Activated T-cell treated with anti-CD3 and anti-CD28 coated beads, Interleukin-2, amount 50 U/mL, for 4 hours (primary cell): ENCODE results near the gene CPXM1. TPM values are rescaled to one million over a fixed set of nuclear protein-coding genes. Genes with fewer than 3 reads are reported as not detected.

ENCODE experiments used
- ATAC-seq, 2 donors: fragments of 200-7000 bp; cut with Tn5 transposase; one replicate each; pipeline ENCODE4 v1.10.0; 2021
- DNase-seq: peaks from one replicate; pipeline ENCODE4 v3.0.0-alpha.2; 2020
- H3K27me3 Mint-ChIP-seq: one replicate; pipeline ENCODE4 v1.8.0; 2021; ENCODE audit warnings: low read depth, mixed read lengths
- H3K36me3 Mint-ChIP-seq: one replicate; pipeline ENCODE4 v1.8.0; 2022; ENCODE audit warnings: mixed read lengths; ENCODE audit not compliant: insufficient read depth
- H3K4me1 Mint-ChIP-seq: one replicate; pipeline ENCODE4 v1.8.0; 2021; ENCODE audit warnings: low read depth, mixed read lengths
- H3K4me3 Mint-ChIP-seq: one replicate; pipeline ENCODE4 v1.8.0; 2021; ENCODE audit warnings: mild to moderate bottlenecking, moderate library complexity, mixed read lengths
- H3K9me3 Mint-ChIP-seq: one replicate; pipeline ENCODE4 v1.8.0; 2021; ENCODE audit warnings: mixed read lengths
- total RNA-seq, 3 donors: library from RNA; stranded (reverse); gene quantifications; one replicate each; pipeline ENCODE4 v1.2.1, GENCODE V29; 2021

The CPXM1 gene
- total RNA-seq, 3 donors from 2014 or later, result 0.95 to 3.8 (median 0.98) TPM

DNA sequence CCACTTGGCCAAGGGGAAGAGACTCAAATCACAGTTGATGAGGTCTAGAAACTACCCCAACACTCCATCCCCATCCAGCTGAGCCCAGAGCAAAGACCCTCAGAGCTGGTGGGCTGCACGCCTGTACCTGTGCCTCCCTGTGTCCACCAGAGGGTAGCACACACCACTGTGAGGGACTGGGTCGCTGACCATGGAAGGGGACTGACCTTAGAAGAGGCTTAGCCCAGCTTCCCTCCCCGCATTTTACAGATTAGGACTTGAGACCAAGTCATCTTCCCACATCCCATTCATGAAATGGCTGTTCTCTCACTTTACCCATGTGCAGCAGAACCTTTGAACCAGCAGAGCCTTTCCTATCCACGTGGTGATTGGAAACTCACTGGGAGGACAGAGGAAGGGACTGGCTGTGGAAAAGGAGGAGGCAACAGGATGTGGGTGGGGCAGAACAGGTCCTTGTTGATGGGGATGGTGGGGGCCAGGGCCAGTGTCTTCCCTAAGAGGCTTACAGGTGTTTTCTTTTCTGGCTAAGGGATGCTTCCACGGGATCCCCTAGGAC lies 44.3 kb downstream of the CPXM1 start:
- no peaks in the 10 kb centered on the region for H3K9me3 Mint-ChIP-seq
- H3K4me1 Mint-ChIP-seq, result peaks cover 11% of the 10 kb centered on the region
- H3K36me3 Mint-ChIP-seq, result no peaks in the 10 kb centered on the region
- no peak overlapping the region for H3K4me3 Mint-ChIP-seq
- no peak for DNase-seq
- H3K27me3 Mint-ChIP-seq, result peaks cover 27% of the 10 kb centered on the region
- no peak for ATAC-seq

DNA sequence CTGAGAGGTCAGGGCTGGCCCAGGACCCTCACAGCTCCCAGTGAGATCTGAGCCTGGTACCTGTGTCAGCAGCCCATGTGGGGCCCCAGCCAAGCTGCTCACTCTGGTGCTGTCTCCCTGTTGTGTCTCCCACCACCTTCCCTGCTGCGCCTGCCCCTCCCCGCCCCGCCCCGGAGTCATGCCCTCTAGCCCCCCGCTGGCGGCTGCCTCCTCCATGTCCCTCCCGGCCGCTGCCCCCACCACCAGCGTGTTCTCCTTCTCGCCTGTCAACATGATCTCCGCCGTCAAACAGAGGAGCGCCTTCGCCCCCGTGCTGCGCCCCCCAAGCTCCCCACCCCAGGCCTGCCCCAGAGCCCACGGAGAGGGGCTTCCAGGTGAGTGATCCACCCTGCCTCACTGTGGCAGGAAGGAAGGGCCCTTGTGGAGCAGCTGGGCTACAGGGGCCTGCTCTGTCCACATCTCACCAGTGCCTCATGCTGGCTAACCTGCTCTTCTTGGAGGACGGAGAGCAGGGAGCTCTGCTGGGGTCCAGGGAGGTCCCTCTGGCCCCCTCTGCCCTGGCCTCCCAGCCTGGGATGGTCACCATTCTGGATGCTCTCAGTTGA lies 44.9 kb downstream of the CPXM1 start:
- DNase-seq (no peak), ATAC-seq (no peak)
- peaks cover 25% of the 10 kb centered on the region for H3K27me3 Mint-ChIP-seq
- no peaks in the 10 kb centered on the region for H3K9me3 Mint-ChIP-seq
- no peak overlapping the region for H3K4me3 Mint-ChIP-seq
- H3K4me1 Mint-ChIP-seq, result peaks cover 17% of the 10 kb centered on the region
- H3K36me3 Mint-ChIP-seq, result no peaks in the 10 kb centered on the region

DNA sequence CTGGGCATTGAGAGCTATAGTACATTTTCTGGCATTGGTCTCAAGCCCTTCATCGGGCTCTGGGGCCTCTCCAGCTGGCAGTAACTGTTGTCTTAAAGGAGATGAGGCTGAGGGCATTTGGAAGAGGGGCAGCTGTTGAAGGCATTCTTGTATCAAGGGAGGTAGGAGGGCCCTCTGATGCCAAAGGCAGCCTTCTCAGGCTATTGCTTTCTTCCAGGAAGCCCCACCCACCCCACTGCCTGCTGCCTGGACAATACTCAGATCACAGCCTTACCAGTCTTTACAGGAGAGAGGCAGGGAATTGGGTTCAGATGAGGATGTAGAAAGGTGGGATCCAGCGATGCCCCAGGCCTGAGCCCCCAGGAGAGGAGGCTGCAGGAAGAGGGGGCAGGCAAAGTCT lies 46.0 kb downstream of the CPXM1 start:
- Mint-ChIP-seq H3K9me3 (no peaks in the 10 kb centered on the region), H3K27me3 (peaks cover 29% of the 10 kb centered on the region)

DNA sequence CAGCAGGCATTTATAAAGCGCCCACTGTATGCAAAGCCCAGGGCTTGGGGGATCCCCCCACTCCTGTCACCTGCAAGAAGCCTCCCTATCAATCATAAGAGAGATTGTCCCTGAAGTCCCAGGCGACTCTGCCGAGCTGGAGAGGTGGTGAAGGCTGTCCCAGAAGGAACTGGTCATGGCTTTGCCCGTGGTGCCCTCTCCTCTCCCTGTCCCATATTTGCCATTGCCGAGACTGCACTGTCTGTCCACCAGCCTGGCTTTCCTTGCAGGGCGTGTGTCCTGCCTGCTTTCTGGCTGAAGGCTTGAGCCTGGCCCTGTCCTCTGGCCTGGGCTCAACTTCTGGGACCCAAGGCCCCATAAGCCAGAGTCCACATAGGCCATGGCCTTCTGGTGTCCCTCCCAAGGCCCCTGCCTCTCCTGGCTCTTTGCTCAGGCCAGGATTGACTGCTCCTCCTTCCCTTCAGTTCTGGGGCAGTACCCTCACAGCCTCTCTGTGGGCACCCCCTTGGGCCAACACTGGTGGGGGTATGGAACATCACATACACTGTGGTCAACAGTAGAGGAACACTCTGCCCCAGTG lies 46.9 kb downstream of the CPXM1 start:
- Mint-ChIP-seq H3K4me1 (peaks cover 23% of the 10 kb centered on the region), H3K36me3 (no peaks in the 10 kb centered on the region), H3K27me3 (peaks cover 29% of the 10 kb centered on the region), H3K9me3 (no peaks in the 10 kb centered on the region), H3K4me3 (peak overlapping the region; percentile 78)
- no peak for DNase-seq
- ATAC-seq, result no peak

More for the DNA sequence above, 46.0 kb downstream of the CPXM1 start:
- Mint-ChIP-seq H3K4me3 (peak overlapping the region; percentile 38), H3K4me1 (peaks cover 23% of the 10 kb centered on the region), H3K36me3 (no peaks in the 10 kb centered on the region)
- DNase-seq (no peak), ATAC-seq (no peak)

DNA sequence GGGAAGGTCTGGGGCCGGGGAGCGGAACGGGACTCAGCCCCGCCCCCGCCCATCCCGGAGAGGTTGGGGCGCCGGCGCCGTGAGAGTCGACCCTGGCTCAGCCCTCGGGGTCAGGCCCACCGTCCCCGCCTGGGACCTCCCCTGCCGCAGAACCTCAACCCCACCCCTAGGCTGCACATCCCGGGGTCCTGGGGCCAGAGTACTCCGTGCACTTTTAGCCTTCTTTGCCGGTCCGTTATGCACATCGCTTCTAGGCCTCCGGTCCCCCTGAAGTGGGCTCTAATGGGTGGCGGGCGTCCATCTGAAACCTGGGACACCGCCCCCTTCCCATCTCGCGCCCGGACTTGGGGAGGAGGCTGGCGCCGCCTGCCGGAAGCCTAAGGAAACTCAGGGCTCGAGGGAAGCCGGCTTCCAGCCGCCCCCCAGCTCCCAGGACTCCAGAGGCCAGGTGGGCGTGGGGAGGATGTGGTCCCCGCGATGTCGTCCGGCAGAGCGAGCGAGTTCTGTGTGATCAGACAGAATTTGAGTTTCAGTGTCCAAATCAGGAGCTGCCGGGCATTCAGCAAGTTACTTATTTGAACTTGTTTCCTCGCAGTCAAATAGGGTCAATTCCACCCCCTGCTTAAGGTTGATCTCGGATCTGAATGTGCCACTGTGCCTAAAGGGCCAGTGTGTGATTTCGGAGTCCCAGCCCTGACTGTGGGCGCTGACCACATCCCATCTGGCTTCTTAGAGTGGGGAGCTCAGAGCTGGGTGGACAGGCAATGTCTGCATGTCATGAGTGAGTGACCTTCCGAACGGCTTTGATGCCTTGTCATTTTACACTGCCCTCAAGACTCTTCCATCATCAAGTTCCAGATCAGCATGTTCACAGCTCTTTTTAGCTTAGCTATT lies 47.6 kb downstream of the CPXM1 start:
- DNase-seq (peak; percentile 40), ATAC-seq (peak; percentile 17 to 22)
- H3K36me3 Mint-ChIP-seq, result no peaks in the 10 kb centered on the region
- peak overlapping the region; percentile 78 for H3K4me3 Mint-ChIP-seq
- no peaks in the 10 kb centered on the region for H3K9me3 Mint-ChIP-seq
- H3K27me3 Mint-ChIP-seq, result peaks cover 29% of the 10 kb centered on the region
- H3K4me1 Mint-ChIP-seq, result peaks cover 23% of the 10 kb centered on the region

DNA sequence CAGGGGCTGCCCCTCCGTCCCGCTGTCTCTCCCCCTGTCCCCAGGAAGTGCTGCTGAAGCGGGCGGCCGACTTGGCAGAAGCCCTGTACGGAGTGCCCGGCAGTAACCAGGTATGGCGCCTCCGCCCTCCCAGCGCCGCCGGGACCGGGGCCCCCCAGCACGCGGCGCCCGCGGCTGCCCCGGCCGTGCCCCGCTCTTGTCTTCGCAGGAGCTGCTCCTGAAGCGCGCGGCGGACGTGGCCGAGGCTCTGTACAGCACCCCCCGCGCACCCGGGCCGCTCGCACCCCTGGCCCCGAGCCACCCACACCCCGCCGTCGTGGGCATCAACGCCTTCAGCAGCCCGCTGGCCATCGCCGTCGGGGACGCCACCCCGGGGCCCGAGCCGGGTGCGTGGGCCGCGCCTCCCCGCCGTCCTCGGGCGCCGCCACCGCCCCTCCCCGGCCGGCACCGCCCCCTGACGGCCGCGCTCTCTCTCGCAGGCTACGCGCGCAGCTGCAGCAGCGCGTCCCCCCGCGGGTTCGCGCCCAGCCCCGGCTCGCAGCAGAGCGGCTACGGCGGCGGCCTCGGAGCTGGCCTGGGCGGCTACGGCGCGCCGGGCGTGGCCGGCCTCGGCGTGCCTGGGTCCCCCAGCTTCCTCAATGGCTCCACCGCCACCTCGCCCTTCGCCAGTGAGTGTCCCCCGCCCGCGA lies 48.4 kb downstream of the CPXM1 start:
- DNase-seq, result peak; percentile 51
- Mint-ChIP-seq H3K27me3 (peaks cover 29% of the 10 kb centered on the region), H3K9me3 (no peaks in the 10 kb centered on the region), H3K36me3 (no peaks in the 10 kb centered on the region), H3K4me1 (peaks cover 27% of the 10 kb centered on the region), H3K4me3 (no peak overlapping the region)
- ATAC-seq, result peak; percentile 70

DNA sequence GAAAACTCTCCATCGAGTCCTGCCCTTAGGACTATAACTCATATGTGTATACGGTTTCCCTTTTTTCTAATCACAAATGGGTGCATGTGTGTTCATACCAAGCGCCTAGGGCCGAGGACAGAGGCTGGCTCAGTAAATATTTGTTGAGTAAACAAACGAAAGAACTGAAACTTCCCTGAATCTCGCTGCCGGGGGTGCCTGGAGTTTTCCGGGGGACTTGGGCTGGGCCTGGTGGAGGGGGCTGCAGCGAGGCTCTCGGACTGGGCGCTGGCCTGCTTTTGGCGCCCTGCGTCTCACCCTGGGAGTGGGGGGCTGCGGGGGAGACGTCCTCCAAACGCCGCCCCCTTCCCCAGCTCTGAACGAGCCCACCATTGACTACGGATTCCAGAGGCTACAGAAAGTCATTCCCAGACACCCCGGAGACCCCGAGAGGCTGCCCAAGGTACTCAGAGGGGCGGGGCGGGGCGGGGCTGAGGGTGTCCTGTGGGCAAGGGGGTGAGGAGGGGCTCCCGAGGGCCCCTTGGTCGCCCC lies 49.0 kb downstream of the CPXM1 start:
- H3K27me3 Mint-ChIP-seq, result peaks cover 23% of the 10 kb centered on the region

DNA sequence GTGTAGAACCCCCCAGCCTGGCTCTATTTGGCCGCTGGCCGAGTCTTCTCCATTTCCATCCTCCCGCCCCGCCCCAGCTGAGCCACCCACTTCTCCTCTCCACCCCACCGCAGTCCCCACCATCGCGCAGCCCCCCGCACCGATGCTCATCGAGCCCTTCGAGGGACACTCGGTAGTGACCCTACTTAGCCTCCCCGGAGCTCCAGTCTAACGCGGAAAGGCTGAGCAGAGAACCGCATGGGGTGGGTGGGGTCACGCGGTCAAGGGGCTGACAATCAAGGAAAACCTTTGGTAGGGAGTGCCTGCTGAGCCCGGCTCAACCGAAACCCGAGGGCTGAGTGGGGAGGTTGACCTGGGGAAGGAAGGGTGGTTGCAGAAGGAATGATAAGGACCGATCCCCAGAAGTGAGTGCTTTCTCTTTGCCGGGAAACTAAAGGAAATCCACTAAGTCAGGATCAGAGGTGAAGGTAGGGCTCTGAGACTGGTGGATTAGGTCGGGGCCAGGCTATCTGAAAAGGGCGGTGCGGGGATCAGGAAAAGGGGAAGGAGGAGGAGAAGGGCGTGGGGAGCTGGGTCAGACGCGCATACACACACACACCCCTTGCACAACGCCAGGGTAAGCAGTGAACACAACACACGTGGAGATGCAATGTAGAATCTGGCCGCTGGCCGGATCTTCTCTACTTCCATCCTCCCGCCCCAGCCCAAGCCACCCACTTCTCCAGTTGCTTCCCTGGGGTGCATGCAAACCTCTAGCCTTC lies 49.8 kb downstream of the CPXM1 start:
- ATAC-seq (no peak), DNase-seq (no peak)
- Mint-ChIP-seq H3K36me3 (no peaks in the 10 kb centered on the region), H3K4me1 (peaks cover 27% of the 10 kb centered on the region), H3K4me3 (peak overlapping the region; percentile 72), H3K9me3 (no peaks in the 10 kb centered on the region), H3K27me3 (peaks cover 17% of the 10 kb centered on the region)

More for the DNA sequence above, 49.0 kb downstream of the CPXM1 start:
- no peaks in the 10 kb centered on the region for H3K9me3 Mint-ChIP-seq
- DNase-seq, result no peak
- H3K4me1 Mint-ChIP-seq, result peaks cover 27% of the 10 kb centered on the region
- ATAC-seq, result no peak
- H3K36me3 Mint-ChIP-seq, result no peaks in the 10 kb centered on the region
- peak overlapping the region; percentile 72 for H3K4me3 Mint-ChIP-seq

DNA sequence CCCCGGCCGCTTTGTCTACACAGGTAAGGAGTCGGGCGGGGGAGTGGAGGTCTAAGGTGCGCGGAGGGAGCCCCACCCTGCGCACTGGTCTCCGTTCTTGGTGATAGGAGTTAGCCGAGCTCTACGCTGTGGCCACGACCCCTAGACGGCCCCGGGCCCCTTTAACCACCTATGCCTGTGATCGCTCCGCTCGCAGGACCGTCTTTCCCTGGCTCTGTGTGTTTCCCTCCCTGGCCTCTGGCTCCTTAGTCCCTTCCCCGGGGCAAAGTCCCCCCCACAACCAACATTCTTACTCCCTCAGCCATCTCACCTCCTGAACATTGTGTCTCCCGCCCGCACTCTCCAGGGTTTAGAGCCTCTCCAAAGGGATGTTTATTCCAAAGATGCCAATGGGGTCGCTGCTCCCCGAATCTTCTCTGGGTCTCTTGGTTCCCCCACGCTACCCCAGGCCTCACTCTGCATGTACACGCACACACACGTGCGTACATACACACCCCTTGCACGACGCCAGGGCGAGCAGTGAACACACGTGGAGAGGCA lies 50.4 kb downstream of the CPXM1 start:
- no peak for DNase-seq
- no peak for ATAC-seq
- Mint-ChIP-seq H3K9me3 (no peaks in the 10 kb centered on the region), H3K36me3 (no peaks in the 10 kb centered on the region), H3K4me1 (peaks cover 27% of the 10 kb centered on the region), H3K4me3 (no peak overlapping the region), H3K27me3 (peaks cover 16% of the 10 kb centered on the region)

DNA sequence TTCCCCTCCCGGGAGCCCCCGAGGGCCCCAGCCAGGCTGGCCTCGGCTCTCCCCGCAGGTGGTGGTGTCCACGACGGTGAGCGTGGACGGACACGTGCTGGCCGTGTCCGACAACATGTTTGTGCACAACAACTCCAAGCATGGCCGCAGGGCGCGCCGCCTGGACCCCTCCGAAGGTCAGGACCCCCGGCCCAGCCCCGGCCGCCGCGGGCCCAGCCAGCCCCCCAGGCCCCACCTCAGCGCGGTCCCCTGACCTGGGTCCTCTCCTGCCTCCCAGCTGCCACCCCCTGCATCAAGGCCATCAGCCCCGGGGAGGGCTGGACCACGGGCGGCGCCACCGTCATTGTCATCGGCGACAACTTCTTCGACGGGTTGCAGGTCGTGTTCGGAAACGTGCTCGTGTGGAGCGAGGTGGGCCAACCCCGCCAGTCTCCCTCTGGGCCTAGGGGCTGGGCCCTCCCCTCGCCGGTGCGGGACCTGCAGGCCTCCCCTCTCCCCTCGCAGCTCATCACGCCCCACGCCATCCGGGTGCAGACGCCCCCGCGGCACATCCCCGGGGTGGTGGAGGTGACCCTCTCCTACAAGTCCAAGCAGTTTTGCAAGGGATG lies 51.0 kb downstream of the CPXM1 start:
- no peak for ATAC-seq
- DNase-seq, result no peak
- no peaks in the 10 kb centered on the region for H3K9me3 Mint-ChIP-seq
- H3K4me3 Mint-ChIP-seq, result no peak overlapping the region
- peaks cover 16% of the 10 kb centered on the region for H3K27me3 Mint-ChIP-seq
- no peaks in the 10 kb centered on the region for H3K36me3 Mint-ChIP-seq
- H3K4me1 Mint-ChIP-seq, result peaks cover 27% of the 10 kb centered on the region

DNA sequence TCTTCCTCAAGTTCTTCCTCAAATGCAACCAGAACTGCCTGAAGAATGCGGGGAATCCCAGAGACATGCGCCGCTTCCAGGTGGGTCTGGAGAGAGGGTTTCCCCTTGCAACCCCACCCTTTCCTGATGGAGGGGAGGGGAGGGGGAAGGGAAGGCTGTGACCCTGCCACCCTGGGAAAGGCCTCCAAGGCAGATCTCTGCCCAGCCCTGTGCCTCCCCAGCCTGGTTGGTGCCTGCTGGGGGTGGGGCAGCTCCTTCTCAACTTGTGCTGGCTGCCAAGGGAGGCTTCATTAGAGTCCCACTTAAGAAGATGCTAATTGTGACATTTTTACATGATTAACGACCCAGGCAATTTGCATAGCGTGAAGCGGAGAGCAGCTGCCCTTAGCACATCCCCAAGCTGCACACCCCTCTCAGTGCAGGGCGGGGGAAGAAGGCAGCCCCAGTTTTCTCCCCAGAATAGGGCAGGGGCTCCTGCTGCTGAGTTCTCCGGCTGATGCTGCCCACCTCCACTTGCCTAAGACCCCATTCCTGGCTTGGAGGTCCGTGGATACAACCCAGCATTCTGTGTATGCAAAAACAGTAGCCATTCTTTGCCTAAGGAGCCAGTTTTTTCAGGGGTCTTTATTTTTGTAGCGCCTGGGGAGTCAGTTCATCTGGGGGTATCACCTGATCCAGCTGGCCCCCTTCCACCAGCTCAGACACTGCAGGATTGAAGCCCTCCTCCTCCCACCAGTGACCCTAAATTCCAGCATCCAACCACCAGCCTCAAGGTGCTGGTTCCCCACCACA lies 51.7 kb downstream of the CPXM1 start:
- no peak for DNase-seq
- Mint-ChIP-seq H3K4me3 (no peak overlapping the region), H3K27me3 (peaks cover 13% of the 10 kb centered on the region), H3K36me3 (no peaks in the 10 kb centered on the region), H3K4me1 (peaks cover 25% of the 10 kb centered on the region), H3K9me3 (no peaks in the 10 kb centered on the region)
- no peak for ATAC-seq

DNA sequence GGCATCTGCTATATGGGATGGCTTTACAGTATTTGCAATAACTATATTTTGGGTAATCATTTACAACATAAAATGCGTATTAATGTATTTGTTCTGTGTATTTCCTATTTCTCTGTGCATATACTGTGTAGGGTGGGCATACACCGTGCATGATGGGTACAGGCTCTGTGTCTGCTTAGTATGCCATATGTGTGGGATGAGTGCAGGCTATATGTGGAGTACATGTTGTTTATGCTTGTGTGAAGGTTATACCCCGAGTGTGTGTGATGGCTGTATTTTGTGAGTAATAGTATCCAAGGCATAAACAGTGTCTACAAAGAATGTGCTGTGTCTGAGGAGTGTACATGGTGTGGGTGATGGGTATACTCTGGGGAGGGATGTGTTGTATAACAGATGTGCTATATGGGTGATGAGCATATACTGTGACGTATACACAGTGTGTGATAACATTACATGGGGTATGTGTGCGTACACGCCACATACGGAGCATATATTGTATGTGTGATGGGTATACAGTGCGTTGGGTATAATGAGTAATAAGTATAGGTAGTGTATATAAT lies 52.7 kb downstream of the CPXM1 start:
- no peaks in the 10 kb centered on the region for H3K36me3 Mint-ChIP-seq
- H3K4me3 Mint-ChIP-seq, result no peak overlapping the region
- H3K4me1 Mint-ChIP-seq, result peaks cover 26% of the 10 kb centered on the region
- DNase-seq (no peak), ATAC-seq (no peak)
- H3K27me3 Mint-ChIP-seq, result peaks cover 10% of the 10 kb centered on the region
- no peaks in the 10 kb centered on the region for H3K9me3 Mint-ChIP-seq
